NCI-H1436 treated with DMSO at 0.1 percent for 48 hours (cell line): ENCODE measurements around the gene PARVA.
"Not testable (repeated sequence)": the region's sequence is repeated elsewhere in the genome, so short reads cannot be mapped to it uniquely, and the experiment has no call there.

ENCODE experiments used
- DNase-seq: peaks from one replicate; lab custom pipeline; 2025; lab: John Stamatoyannopoulos, UW

Gene PARVA

DNA sequence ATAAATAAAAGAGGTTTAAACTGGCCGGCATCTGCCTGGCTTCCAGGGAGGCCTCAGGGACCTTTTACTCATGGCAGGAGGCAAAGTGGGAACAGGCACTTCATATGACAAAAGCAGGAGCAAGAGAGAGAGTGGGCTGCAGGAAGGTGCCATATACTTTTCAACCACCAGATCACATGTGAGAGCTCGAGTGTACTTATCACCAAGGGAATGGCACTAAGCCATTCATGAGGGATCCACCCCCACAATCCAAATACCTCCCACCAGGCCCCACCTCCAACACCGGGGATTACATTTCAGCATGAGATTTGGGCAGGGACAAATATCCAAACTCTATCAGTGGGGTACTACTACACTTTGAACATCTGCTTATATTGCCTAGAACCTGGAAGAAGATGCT, 126.5 kb downstream of the PARVA start:
- DNase-seq, result no peak

- DNase-seq, result no peak
These were observed 127.8 kb downstream of the PARVA start for GRCh38 chr11:12505183-12505582.

GRCh38 chr11:12506404-12506921, 129.1 kb downstream of the PARVA start:
- DNase-seq, result no peak

GRCh38 chr11:12507391-12507790, 130.0 kb downstream of the PARVA start:
- no peak for DNase-seq

- DNase-seq, result no peak
These were observed 130.9 kb downstream of the PARVA start for GRCh38 chr11:12508151-12508751.

- DNase-seq, result no peak
These were observed 132.0 kb downstream of the PARVA start for GRCh38 chr11:12509371-12509770.

DNA sequence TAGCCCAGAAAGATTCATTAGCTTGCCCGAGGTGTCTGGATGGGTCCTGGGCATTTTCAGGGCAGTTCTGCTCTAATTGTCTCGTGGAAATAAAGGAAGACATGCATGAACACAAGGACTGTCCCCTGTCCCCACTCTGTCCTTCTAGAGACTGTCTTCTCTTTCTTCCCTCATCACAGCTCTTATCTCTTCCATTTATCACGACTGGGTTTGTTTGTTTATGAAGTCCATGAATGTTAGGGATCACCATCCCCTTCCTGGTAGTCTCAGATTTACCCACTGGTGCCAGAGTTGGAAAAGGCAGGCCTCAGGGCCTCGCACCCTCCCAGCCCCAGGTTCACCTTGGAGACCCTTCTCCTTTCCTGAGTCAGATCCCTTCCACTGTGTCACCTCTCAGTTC, 134.8 kb downstream of the PARVA start:
- no peak for DNase-seq

DNA sequence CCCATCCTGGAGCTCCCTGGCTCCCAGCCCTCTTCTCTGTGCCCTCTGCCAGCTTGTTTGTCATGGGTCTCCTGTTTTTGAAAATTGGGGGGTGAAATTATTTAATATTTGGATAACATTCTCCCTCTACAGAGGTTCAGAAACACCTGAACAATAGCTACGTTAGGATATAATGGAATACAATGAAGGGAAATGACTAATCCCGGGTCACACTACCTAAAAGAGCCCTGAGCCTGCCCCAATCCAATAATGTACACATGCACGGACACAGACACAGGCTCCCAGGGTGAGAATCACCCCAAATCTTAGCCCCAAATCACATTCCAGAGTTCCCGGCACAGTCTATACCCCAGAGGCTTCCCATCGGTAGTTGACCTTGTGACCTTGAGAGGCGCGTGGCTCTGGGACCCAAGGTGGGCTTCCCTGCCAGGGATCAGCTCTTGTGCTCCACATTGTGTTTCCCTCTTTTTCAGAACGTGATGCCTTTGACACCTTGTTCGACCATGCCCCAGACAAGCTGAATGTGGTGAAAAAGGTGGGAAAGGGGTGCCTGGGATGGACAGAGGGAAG, 135.5 kb downstream of the PARVA start:
- DNase-seq, result no peak

- DNase-seq, result no peak
These were observed 139.2 kb downstream of the PARVA start for GRCh38 chr11:12516387-12517105.

DNA sequence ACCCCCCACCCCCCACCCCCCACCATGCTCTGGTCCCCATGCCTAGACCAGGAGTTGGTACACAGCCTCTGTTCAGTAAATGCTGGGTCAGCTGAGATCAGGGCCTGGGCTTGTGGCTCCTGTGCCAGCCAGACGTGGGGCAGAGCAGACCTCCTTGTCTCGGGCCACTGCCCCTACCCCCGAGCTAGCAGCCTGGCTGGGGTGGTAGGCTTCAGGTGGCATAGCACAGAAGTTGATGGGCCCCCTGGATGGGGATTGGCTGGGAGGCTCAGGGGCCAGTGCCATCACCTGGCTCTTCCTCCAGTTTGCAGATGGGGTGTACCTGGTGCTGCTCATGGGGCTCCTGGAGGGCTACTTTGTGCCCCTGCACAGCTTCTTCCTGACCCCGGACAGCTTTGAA, 139.9 kb downstream of the PARVA start:
- DNase-seq, result no peak

DNA sequence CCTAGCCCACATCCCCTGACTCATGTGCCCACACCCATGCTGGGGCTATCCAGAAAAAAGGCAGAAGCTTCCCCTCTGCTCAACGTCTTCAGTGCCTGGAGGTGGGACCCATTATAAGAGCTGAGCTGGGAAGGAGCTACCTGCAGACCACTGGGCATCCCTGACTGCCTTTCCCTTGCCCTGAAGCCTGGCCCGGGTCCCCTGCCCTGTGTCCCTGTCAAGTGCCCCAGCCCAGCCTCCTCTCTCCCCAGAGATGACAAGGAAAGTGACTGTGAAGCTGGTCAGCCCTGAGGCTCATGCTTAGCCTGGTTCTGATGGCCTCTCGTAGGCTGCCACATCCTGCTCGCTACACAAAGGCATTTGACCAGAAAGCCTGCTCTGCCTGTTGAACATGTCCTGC, 140.4 kb downstream of the PARVA start:
- no peak for DNase-seq

DNA sequence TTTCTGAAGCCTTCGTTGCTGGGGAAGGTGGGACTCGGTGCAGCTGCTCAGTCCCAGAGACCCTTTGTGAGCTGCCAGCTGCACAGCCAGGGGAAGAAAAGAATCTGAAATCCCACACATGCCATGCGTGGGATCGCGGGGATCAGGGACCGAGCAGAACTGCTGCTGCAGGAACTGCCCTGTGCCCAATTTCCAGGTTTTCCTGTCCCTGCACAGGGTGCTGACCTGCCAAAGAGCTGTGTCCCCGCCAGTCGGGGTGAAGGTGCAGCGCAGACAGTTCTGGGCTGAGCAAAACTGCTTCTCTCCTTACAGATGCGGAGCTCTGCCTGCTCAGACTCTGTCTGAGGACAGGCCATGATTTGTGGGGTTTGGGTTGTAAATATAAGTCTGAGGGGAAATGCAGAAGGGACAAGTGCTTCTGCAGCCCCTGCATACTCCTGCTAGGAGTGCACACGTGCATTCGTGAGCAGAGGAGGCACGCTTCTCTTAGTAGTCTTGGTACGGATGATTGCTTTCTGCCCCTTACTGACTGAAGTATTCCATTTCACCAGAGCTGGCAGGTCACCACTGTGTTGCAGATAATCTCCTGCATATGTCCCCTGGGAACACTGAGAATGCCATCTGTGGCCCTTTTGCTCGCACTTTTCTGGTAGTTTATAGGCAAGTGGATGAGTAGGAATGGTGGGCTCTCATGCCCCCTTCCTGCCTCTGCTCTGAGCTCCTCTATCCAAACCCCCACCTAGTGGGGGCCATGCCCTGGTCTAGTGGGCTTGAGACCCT, 141.4 kb downstream of the PARVA start:
- DNase-seq, result no peak

GRCh38 chr11:12520054-12520453, 142.7 kb downstream of the PARVA start:
- no peak for DNase-seq

DNA sequence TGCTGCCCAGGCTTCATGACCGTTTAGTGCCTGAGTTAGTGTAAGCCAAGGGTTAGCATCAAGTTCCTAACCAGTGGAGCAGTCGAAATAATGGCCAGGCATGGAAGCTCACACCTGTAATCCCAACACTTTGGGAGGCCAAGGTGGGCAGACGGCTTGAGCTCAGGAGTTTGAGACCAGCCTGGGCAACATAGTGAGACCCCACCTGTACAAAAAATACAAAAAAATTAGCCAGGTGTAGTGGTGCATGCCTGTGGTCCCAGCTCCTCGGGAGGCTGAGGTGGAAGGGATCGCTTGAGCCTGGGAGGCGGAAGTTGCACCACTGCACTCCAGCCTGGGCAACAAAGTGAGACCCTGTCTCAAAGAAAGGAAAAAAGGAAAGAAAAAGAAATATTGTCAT, 143.2 kb downstream of the PARVA start:
- not testable (repeated sequence) for DNase-seq

GRCh38 chr11:12523180-12523924, 146.0 kb downstream of the PARVA start:
- no peak for DNase-seq

- no peak for DNase-seq
These were observed 147.5 kb downstream of the PARVA start for GRCh38 chr11:12524865-12525264.

- no peak for DNase-seq
These were observed 148.2 kb downstream of the PARVA start for GRCh38 chr11:12525466-12526055.

GRCh38 chr11:12526789-12527188, 149.4 kb downstream of the PARVA start:
- DNase-seq, result no peak

DNA sequence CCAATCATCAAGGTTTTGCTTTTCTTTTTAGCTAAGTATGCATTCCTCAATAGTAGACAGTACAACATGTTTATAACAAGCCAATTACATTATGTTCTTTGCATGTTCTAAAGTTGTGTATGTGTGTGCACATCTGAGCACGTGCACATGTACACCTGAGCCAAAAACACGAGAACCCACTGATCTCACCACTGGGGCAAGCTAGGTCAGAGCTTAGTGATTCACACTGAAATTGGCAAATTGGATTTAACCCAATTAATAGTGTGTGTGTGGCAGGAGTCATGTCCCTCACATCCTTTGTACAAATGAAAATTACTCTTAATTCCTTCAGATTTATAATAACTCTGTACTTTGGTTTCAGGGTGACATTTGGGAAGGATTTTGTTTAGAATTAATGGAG, 151.1 kb downstream of the PARVA start:
- DNase-seq, result no peak

DNA sequence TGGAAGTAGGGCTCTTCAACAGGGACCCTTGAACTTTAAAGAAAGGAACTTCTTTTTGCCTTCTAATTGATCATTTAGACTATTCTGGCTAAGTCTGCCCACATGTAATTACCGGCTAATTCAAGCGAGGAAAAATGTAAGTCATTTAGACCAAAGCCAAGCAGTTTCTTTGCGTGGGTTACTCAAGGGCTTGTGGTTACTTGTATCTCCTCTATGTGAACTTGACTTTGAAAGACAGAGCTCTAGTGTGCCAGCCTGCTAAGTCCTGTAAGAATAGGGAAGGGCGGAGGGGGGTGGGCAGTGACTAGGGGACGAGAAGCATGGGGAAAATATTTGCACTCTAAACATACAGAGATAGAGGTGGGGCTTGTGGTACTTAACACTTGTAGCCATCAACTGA, 151.7 kb downstream of the PARVA start:
- DNase-seq, result no peak

DNA sequence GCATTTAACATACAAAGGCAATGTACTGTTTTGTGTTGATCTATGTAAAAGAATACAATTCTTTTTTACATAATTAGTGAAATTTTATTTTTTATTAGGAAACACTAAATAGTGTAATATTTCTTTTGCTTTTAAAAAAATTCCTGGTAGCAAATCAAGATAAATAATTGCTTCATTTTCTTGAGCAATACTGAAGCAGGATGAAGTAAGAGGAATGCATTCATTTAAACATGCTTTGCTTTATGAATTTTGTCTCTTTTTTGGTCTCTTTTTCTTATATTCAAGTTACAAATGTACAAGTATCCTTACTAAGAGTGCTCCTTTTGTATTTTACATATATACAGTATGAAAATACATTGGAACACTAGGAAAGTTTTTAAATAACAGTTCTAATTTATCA, 152.4 kb downstream of the PARVA start:
- no peak for DNase-seq

DNA sequence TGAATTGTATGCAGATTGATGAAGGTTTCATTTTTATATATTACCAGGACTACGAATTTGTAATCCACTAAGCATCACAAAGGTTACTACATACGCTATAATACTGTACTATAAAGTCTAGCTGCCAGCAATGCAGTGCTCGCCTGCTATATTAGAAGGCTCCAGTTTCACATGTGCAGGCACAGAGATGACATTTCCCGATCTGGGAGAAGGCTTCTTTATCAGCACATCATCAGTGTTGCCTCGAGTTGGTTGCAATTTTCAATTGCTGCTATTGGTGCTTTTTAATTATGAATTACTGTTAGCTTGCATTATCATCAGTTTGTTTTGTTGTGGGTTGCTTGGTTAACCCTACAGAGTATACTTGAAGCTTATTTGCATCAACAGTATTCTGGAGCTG, 153.6 kb downstream of the PARVA start:
- no peak for DNase-seq
